Measurements from ENCODE around the gene TASL. TPM values are rescaled to one million over a fixed set of nuclear protein-coding genes. Genes with fewer than 3 reads are reported as not detected.

TASL gene
- total RNA-seq, 2 experiments from 2014 or later: 0.41 to 0.75 TPM

DNA sequence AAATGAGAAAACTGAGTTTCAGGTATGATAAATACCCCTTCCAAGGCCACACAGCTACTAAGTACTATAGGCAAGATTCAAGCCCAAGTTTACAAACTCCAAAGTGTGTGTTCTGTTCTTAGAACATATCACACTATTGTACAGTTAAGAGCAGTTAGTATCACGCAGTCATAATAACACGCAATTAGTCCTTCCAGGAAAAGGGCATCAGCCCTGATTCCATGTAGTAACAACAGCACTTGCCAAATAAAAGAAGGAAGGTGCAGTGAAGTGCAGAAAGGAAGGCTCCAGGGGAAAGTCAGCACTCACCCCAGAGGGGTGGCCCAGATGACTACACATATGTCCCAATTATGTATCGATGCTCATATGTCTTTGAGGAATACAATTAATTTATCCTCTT, 4.4 kb downstream of the TASL start:
- intact Hi-C loops (cut with DNase I, micrococcal nuclease): no loop called here
- Mint-ChIP-seq H3K4me1 (ENCODE audit: low read depth) (peaks cover 31% of the 10 kb centered on the region), H3K27me3 (no peaks in the 10 kb centered on the region), H3K36me3 (ENCODE audit: low read depth) (peaks cover 10% of the 10 kb centered on the region), H3K27ac (no peak overlapping the region), H3K9me3 (no peaks in the 10 kb centered on the region), H3K4me3 (no peak overlapping the region)
- peaks cover 2% of the 10 kb centered on the region for H3K4me1 ChIP-seq (ENCODE audit: insufficient read depth, low read length)
- H3K36me3 ChIP-seq (ENCODE audit: insufficient read depth, low read length): no peaks in the 10 kb centered on the region
- no peaks in the 10 kb centered on the region for H3K9me3 ChIP-seq (ENCODE audit: control insufficient read depth in 1 of 2, insufficient read depth in 1 of 2, low read length in 2 of 2)
- CTCF ChIA-PET: no interaction called here
- POLR2A ChIA-PET: no interaction called here
- no peak for DNase-seq
- no peak overlapping the region for H3K27ac ChIP-seq (ENCODE audit: low read depth in 1 of 2, low read length in 2 of 2)
- TF ChIP-seq, protein P1, sequence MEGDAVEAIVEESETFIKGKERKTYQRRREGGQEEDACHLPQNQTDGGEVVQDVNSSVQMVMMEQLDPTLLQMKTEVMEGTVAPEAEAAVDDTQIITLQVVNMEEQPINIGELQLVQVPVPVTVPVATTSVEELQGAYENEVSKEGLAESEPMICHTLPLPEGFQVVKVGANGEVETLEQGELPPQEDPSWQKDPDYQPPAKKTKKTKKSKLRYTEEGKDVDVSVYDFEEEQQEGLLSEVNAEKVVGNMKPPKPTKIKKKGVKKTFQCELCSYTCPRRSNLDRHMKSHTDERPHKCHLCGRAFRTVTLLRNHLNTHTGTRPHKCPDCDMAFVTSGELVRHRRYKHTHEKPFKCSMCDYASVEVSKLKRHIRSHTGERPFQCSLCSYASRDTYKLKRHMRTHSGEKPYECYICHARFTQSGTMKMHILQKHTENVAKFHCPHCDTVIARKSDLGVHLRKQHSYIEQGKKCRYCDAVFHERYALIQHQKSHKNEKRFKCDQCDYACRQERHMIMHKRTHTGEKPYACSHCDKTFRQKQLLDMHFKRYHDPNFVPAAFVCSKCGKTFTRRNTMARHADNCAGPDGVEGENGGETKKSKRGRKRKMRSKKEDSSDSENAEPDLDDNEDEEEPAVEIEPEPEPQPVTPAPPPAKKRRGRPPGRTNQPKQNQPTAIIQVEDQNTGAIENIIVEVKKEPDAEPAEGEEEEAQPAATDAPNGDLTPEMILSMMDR (IDR thresholded peaks at IDR 0.05): no peak
- ATAC-seq (ENCODE audit: poor library complexity): no peak
- no peaks in the 10 kb centered on the region for H3K27me3 ChIP-seq (ENCODE audit: control insufficient read depth in 1 of 2, insufficient read depth in 2 of 2, low read length in 2 of 2)
- H3K4me3 ChIP-seq (ENCODE audit: low read length): no peak overlapping the region

DNA sequence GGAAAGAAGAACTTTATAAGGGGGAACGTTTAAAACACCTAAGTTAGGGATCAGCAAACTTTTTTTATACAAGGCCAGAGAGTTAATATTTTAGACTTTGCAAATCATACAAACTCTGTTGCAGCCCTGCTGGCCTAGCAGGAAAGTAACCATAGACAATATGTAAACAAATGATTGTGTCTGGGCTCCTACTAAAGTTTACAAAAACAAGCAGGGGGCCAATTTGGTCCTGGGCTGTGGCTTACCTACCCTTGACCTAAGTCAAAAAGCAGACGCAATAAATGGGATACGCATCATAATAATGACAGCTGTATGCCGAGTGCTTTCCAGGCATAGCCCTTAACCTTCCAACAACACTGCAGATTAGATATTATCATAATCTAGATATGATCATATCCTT, 4.9 kb downstream of the TASL start:
- H3K27me3 Mint-ChIP-seq: no peaks in the 10 kb centered on the region
- no peak overlapping the region for H3K4me3 ChIP-seq (ENCODE audit: low read length)
- H3K4me1 ChIP-seq (ENCODE audit: insufficient read depth, low read length): no peaks in the 10 kb centered on the region
- CTCF ChIA-PET: interaction anchor here (0.6 kb wide), 1 partner anchor 63 kb away, joined by 3 read pairs; no protein-coding TSS in a partner anchor
- H3K4me3 Mint-ChIP-seq: no peak overlapping the region
- POLR2A ChIA-PET: no interaction called here
- H3K36me3 ChIP-seq (ENCODE audit: insufficient read depth, low read length): no peaks in the 10 kb centered on the region
- no peak overlapping the region for H3K27ac Mint-ChIP-seq
- no peak for ATAC-seq (ENCODE audit: poor library complexity)
- no peak for DNase-seq
- H3K9me3 Mint-ChIP-seq: no peaks in the 10 kb centered on the region
- intact Hi-C loops (cut with DNase I, micrococcal nuclease): no loop called here
- TF ChIP-seq, protein P1 (IDR thresholded peaks at IDR 0.05): no peak
- peaks cover 9% of the 10 kb centered on the region for H3K36me3 Mint-ChIP-seq (ENCODE audit: low read depth)
- no peaks in the 10 kb centered on the region for H3K27me3 ChIP-seq (ENCODE audit: control insufficient read depth in 1 of 2, insufficient read depth in 2 of 2, low read length in 2 of 2)
- H3K27ac ChIP-seq (ENCODE audit: low read depth in 1 of 2, low read length in 2 of 2): no peak overlapping the region
- H3K4me1 Mint-ChIP-seq (ENCODE audit: low read depth): peaks cover 32% of the 10 kb centered on the region
- H3K9me3 ChIP-seq (ENCODE audit: control insufficient read depth in 1 of 2, insufficient read depth in 1 of 2, low read length in 2 of 2): no peaks in the 10 kb centered on the region

DNA sequence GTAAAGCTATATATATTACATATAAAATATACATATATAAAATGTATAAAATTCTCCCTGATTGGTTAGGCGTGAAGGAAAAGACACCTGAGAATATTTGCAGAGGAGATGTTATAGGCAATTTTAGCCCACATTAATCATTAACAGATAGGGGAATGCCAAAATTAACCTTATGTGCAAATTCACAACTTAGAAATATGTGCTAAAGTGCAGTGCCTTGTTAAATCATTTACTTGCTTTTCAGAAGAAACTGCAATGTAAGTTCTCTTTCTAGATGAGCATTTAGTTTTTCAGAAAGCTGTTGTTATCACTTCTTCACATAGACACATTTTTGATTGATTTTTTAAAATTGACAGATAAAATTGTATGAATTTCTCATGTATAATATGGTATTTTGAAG, 5.6 kb downstream of the TASL start:
- H3K27ac ChIP-seq (ENCODE audit: low read depth in 1 of 2, low read length in 2 of 2): no peak overlapping the region
- ATAC-seq (ENCODE audit: poor library complexity): no peak
- H3K4me3 Mint-ChIP-seq: no peak overlapping the region

More for the DNA sequence above, 5.6 kb downstream of the TASL start:
- H3K4me3 ChIP-seq (ENCODE audit: low read length): no peak overlapping the region
- H3K36me3 Mint-ChIP-seq (ENCODE audit: low read depth): peaks cover 2% of the 10 kb centered on the region
- no peaks in the 10 kb centered on the region for H3K27me3 Mint-ChIP-seq
- H3K27me3 ChIP-seq (ENCODE audit: control insufficient read depth in 1 of 2, insufficient read depth in 2 of 2, low read length in 2 of 2): no peaks in the 10 kb centered on the region
- CTCF ChIA-PET: no interaction called here
- no peaks in the 10 kb centered on the region for H3K4me1 ChIP-seq (ENCODE audit: insufficient read depth, low read length)
- H3K36me3 ChIP-seq (ENCODE audit: insufficient read depth, low read length): no peaks in the 10 kb centered on the region
- H3K27ac Mint-ChIP-seq: no peak overlapping the region
- DNase-seq: no peak
- POLR2A ChIA-PET: no interaction called here
- intact Hi-C loops (cut with DNase I, micrococcal nuclease): no loop called here
- H3K4me1 Mint-ChIP-seq (ENCODE audit: low read depth): peaks cover 25% of the 10 kb centered on the region
- TF ChIP-seq, protein P1 (IDR thresholded peaks at IDR 0.05): no peak
- H3K9me3 ChIP-seq (ENCODE audit: control insufficient read depth in 1 of 2, insufficient read depth in 1 of 2, low read length in 2 of 2): no peaks in the 10 kb centered on the region
- no peaks in the 10 kb centered on the region for H3K9me3 Mint-ChIP-seq
